GM12875 (cell line): ENCODE data around the gene IQCM.

Experiments used
- H3K4me3 ChIP-seq: one replicate; pipeline ENCODE4 v1.5.1; 2011; ENCODE audit warnings: low read depth, low read length, control low read depth
- CTCF ChIP-seq: IDR thresholded peaks from 2 replicates; pipeline ENCODE4 v1.5.1; 2011; ENCODE audit warnings: low read depth, mild to moderate bottlenecking, control low read depth, inconsistent platforms, low read length, moderate library complexity, borderline replicate concordance; ENCODE audit not compliant: insufficient read depth

IQCM gene

GRCh38 chr4:149707862-149708261, 107.8 kb downstream of the IQCM start:
- no peak for TF ChIP-seq CTCF
- H3K4me3 ChIP-seq, result no peak overlapping the region

DNA sequence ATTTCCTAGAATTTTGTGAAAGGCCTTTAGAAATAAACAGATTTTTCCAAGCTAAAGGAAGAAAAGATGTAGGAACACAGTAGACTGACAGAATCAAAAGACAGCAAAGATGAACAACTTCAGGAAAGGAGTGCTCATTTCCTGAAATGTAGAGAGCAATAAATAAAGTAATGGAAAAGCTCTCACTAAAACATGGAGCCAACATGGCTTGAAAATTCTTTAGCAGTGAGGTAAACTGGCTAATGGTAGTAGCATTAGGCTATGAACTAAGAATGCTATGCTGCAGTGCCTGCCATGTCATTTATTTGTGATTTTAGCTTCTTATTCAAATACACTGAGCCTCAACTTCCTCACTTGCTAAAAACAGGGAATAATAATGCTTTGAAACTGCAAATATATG, 108.7 kb downstream of the IQCM start:
- no peak for TF ChIP-seq CTCF
- H3K4me3 ChIP-seq, result no peak overlapping the region

GRCh38 chr4:149702414-149703293, 113.0 kb downstream of the IQCM start:
- TF ChIP-seq CTCF, result no peak
- H3K4me3 ChIP-seq, result no peak overlapping the region

DNA sequence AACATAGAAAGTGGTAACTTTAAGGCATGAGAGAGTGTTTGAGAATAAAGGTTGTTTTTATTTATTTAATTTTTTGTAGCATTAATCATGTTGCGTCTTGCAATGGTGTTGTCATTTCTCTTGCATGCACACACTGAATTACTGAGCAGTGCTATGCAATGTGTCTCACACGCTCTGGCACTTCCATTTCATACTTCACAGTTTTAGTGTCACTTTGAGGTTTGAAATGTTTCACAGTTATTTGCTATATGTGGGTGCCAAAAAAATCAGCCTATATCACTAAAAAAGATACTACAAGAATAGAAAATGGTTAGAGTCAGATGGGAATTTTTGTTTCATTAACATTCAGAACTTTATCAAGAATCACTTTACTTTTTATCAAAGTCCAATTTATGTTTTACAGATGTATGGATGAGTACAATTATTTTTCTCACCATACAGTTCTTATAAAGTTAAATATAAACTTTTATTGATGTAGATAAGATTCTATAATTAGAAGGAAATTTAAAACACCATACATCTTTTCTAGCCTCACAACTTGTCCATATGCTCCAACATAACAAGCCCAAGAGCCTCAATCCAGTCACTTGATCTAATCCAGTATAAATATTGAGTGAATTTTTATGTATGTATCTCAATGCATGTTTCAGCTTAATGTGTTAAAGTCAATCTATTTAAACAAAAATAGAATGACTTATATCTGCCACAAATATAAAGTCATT, 114.0 kb downstream of the IQCM start:
- TF ChIP-seq CTCF, result no peak
- H3K4me3 ChIP-seq, result no peak overlapping the region

DNA sequence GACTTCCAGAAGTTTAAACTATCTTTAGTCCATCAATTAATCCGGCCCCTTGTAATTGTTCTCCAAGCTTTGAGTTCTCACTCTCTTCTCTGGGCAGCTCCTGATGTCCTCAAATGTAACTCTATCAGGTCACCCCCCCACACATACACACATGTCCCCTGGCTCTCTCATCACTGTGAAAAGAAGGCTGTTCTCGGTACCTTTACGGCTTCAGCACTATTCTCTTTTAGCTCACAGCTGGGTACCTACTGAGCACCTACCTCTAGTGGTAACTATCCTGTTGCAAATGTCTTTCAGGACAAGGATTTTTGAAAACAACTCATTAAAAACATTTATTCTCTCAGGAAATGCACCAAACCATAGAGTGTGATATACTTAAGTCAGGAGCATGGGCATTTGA, 115.4 kb downstream of the IQCM start:
- no peak for TF ChIP-seq CTCF
- no peak overlapping the region for H3K4me3 ChIP-seq

DNA sequence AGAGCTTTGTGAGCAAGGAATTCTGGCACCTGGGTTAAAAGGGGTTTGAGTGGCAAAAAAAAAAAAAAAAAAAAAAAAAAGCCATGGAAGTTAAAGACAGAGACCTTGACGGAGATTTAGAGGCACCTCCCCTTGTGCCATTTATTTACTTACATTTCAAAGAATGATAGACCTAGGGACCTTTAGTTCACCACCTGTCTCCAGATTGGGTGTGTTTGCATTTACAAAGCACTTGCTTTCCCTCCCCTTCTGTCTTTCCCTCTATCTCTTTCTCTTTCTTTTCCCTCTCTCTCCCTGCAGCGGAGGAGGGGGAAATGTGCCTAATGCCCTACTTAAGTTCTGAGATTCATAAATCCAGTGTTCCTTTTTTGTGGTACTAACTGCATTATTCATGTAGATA, 116.0 kb downstream of the IQCM start:
- H3K4me3 ChIP-seq, result no peak overlapping the region
- TF ChIP-seq CTCF, result no peak
